DMS53 treated with DMSO at 0.1 percent for 48 hours (cell line): ENCODE measurements around the gene SPAG4.

Source experiments
- DNase-seq: peaks from one replicate; lab custom pipeline; 2025; ENCODE audit not compliant: unreplicated experiment; lab: John Stamatoyannopoulos, UW

Gene SPAG4

GRCh38 chr20:35619196-35620095, 3.8 kb downstream of the SPAG4 start:
- DNase-seq: peak; percentile 69

- no peak for DNase-seq
Observed at GRCh38 chr20:35620818-35621559, 5.4 kb downstream of the SPAG4 start.

GRCh38 chr20:35621560-35621946, 5.9 kb downstream of the SPAG4 start:
- DNase-seq: no peak

- DNase-seq: peak; percentile 87
Observed at GRCh38 chr20:35625584-35626385, 10.2 kb downstream of the SPAG4 start.

GRCh38 chr20:35626386-35627001, 10.9 kb downstream of the SPAG4 start:
- DNase-seq: no peak

GRCh38 chr20:35627121-35627520, 11.5 kb downstream of the SPAG4 start:
- DNase-seq: no peak

- no peak for DNase-seq
Observed at GRCh38 chr20:35629427-35630145, 14.0 kb downstream of the SPAG4 start.

- DNase-seq: no peak
Observed at GRCh38 chr20:35630636-35631035, 15.0 kb downstream of the SPAG4 start.

GRCh38 chr20:35632539-35633115, 17.0 kb downstream of the SPAG4 start:
- DNase-seq: no peak

GRCh38 chr20:35635652-35636051, 20.0 kb downstream of the SPAG4 start:
- no peak for DNase-seq

GRCh38 chr20:35636095-35636494, 20.5 kb downstream of the SPAG4 start:
- DNase-seq: no peak

GRCh38 chr20:35637276-35637675, 21.6 kb downstream of the SPAG4 start:
- DNase-seq: no peak

GRCh38 chr20:35638751-35639150, 23.1 kb downstream of the SPAG4 start:
- no peak for DNase-seq

GRCh38 chr20:35640724-35641123, 25.1 kb downstream of the SPAG4 start:
- no peak for DNase-seq

- DNase-seq: no peak
Observed at GRCh38 chr20:35641743-35642142, 26.1 kb downstream of the SPAG4 start.

GRCh38 chr20:35643045-35643444, 27.4 kb downstream of the SPAG4 start:
- no peak for DNase-seq

- DNase-seq: no peak
Observed at GRCh38 chr20:35644806-35645205, 29.2 kb downstream of the SPAG4 start.

- no peak for DNase-seq
Observed at GRCh38 chr20:35648836-35649235, 33.2 kb downstream of the SPAG4 start.

- DNase-seq: no peak
Observed at GRCh38 chr20:35650632-35651031, 35.0 kb downstream of the SPAG4 start.

GRCh38 chr20:35651958-35652357, 36.3 kb downstream of the SPAG4 start:
- no peak for DNase-seq
